Measurements from ENCODE around the gene CELA2A.
"Not testable (repeated sequence)": the region's sequence is repeated elsewhere in the genome, so short reads cannot be mapped to it uniquely, and the experiment has no call there.

CELA2A gene

GRCh38 chr1:15472587-15472986 lies 16.1 kb downstream of the CELA2A start:
- Histone ChIP-seq H3K27ac (no peak overlapping the region), H3K27me3 (no peaks in the 10 kb centered on the region), H3K4me3 (no peak overlapping the region), H3K36me3 (no peaks in the 10 kb centered on the region), H3K9me3 (no peaks in the 10 kb centered on the region), H3K4me1 (no peaks in the 10 kb centered on the region)
- intact Hi-C loops (cut with DNase I; ENCODE audit: low total_unique reads), result no loop called here
- no peak for DNase-seq
- TF ChIP-seq CTCF (IDR thresholded peaks at IDR 0.05), result no peak

- Histone ChIP-seq H3K4me1 (no peaks in the 10 kb centered on the region), H3K4me3 (no peak within 1 kb of the TSS), H3K27ac (no peak within 1 kb of the TSS), H3K9me3 (no peaks in the 10 kb centered on the region), H3K27me3 (no peaks in the 10 kb centered on the region), H3K36me3 (no peaks in the 10 kb centered on the region)
- intact Hi-C loops (cut with DNase I; ENCODE audit: low total_unique reads), result no loop called here
- no peak for DNase-seq
- TF ChIP-seq CTCF (IDR thresholded peaks at IDR 0.05), result no peak
These were observed 19.3 kb downstream of the CELA2A start, which contains the start of gene CELA2B for GRCh38 chr1:15475752-15476314. Gene CELA2B, plus strand, starts transcription at chr1:15476104. Its CDS starts 22 bp downstream, at chr1:15476126.

GRCh38 chr1:15476927-15477326 lies 20.4 kb downstream of the CELA2A start:
- Histone ChIP-seq H3K27ac (no peak overlapping the region), H3K4me3 (no peak overlapping the region), H3K9me3 (no peaks in the 10 kb centered on the region), H3K27me3 (no peaks in the 10 kb centered on the region), H3K36me3 (no peaks in the 10 kb centered on the region), H3K4me1 (no peaks in the 10 kb centered on the region)
- no peak for TF ChIP-seq CTCF (IDR thresholded peaks at IDR 0.05)
- intact Hi-C loops (cut with DNase I; ENCODE audit: low total_unique reads), result no loop called here
- DNase-seq, result no peak

- Histone ChIP-seq H3K4me3 (no peak overlapping the region), H3K9me3 (no peaks in the 10 kb centered on the region), H3K27ac (no peak overlapping the region), H3K4me1 (no peaks in the 10 kb centered on the region), H3K27me3 (no peaks in the 10 kb centered on the region), H3K36me3 (peaks cover 0 to 4% (median 0%) of the 10 kb centered on the region in 3 donors)
- intact Hi-C loops (cut with DNase I; ENCODE audit: low total_unique reads), result no loop called here
- DNase-seq, result no peak
- no peak for TF ChIP-seq CTCF (IDR thresholded peaks at IDR 0.05)
These were observed 21.2 kb downstream of the CELA2A start for GRCh38 chr1:15477646-15478212.

DNA sequence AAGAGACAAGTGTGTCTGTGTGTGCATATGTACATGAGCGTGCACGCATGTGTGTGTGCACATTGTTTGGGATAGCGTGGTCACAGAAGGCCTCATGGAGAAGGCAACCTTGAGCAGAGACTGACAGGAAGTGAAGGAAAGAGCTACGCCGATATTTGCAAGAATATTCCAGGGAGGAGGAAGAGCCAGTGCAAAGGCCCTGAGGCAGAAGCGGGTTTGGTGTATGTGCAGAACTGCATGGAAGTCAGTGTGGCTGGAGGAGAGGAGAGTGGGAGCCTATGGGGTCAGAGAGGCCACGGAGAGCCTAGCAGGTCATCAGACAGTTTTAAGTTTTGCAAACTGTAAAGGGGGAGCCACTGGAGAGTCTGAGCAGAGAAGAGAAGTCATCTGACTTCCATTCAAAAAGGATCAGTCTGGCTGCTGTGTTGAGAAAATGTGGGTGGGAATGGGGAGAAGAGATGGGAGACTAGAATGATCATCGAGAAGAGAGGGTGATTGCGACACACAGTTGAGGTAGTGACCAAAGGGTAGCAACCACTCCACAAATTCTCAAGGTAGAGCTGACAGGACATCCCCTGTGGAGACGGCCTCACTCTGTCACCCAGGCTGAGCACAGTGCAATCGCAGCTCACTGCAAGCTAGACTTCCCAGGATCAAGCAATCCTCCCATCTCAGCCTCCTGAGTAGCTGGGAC lies 23.3 kb downstream of the CELA2A start:
- no peaks in the 10 kb centered on the region for H3K27me3 ChIP-seq
- no peaks in the 10 kb centered on the region for H3K4me1 ChIP-seq
- no peak overlapping the region for H3K4me3 ChIP-seq
- TF ChIP-seq CTCF (IDR thresholded peaks at IDR 0.05), result no peak
- intact Hi-C loops (cut with DNase I; ENCODE audit: low total_unique reads), result no loop called here
- H3K36me3 ChIP-seq, result peaks cover 0 to 18% (median 0%) of the 10 kb centered on the region in 3 donors
- no peak for DNase-seq
- H3K27ac ChIP-seq, result no peak overlapping the region
- no peaks in the 10 kb centered on the region for H3K9me3 ChIP-seq

DNA sequence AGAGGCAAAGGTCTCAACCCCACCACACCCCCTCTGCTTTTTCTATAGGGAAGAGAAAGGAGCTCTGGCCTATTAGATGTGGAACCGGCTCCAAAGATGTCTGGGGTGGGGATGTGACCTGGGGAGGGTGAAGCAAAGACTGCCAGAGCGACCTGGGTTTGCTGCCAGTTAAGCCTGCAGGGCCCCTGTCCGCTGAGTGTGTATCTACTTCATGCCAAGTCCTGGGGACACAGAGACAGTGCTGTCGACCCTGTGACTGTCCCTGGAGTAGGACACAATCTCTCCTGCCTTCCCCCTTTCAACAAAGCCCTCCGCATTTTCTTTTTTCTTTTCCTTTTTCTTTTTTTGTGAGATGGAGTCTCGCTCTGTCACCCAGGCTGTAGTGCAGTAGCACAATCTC lies 25.9 kb downstream of the CELA2A start:
- peaks cover 7 to 43% (median 9%) of the 10 kb centered on the region in 3 donors for H3K36me3 ChIP-seq
- H3K4me3 ChIP-seq; DNase-seq; intact Hi-C loops (cut with DNase I; ENCODE audit: low total_unique reads); H3K4me1 ChIP-seq; H3K9me3 ChIP-seq; H3K27ac ChIP-seq; H3K27me3 ChIP-seq: not testable (repeated sequence)

DNA sequence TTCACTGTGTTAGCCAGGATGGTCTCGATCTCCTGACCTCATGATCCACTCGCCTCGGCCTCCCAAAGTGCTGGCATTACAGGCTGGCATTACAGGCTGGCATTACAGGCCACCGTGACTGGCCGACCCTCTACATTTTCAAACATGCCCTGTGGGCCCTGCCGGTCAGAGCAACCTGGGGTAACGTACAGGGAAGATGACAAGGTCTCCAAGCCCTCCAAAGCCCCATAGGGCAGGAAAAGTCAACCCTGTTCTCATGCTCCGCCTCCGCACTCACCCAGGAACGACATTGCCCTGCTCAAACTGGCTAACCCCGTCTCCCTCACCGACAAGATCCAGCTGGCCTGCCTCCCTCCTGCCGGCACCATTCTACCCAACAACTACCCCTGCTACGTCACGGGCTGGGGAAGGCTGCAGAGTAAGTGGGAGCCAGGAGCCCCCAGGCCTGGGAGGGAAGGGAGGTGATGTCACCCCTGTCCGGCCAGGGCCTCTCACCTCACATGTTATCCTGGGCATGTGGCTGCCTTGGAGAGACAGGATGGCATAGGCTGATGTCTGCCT lies 26.5 kb downstream of the CELA2A start:
- H3K27me3 ChIP-seq; H3K27ac ChIP-seq; H3K4me3 ChIP-seq; H3K9me3 ChIP-seq; H3K4me1 ChIP-seq; DNase-seq; intact Hi-C loops (cut with DNase I; ENCODE audit: low total_unique reads): not testable (repeated sequence)
- peaks cover 7 to 45% (median 9%) of the 10 kb centered on the region in 3 donors for H3K36me3 ChIP-seq

Data from tibial artery (tissue), 4 donors.